ENCODE results near the gene ZNF398. TPM values are rescaled to one million over a fixed set of nuclear protein-coding genes. Genes with fewer than 3 reads are reported as not detected.

ZNF398 gene
- total and polyA plus RNA-seq, 4 donors = 3.0 to 14.6 (median 8.4) TPM

DNA sequence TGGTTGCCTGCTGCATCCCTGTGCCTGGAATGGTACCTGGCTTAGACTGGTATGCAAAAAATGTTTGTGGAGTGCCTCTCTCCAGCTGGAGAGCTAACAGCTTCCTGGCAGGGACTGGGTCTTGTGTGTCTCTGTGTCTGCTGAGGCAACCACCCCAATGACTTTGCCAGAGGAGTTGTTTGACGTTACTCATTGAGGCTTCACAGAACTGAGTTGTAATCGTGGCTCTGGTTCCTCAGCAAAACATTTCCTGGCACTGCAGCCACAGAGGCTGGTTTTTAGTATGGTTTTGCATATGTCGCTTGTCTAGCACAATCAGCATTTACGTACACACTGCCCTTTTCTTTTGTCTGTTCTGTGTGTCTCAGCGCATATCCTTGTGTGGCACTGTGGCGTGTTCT, 55.6 kb downstream of the ZNF398 start:
- Histone ChIP-seq H3K27me3 (ENCODE audit: control insufficient read depth in 3 of 3, insufficient read depth in 3 of 3, low read length in 2 of 3) (no peaks in the 10 kb centered on the region), H3K9ac (ENCODE audit: insufficient read depth in 1 of 2, low read length in 2 of 2) (no peak overlapping the region), H3K4me3 (no peak overlapping the region), H3K27ac (ENCODE audit: low read depth in 1 of 2, low read length in 1 of 2) (peak overlapping the region; percentile 63 to 74), H3K4me1 (ENCODE audit: control insufficient read depth in 5 of 5, insufficient read depth in 5 of 5, low read length in 5 of 5) (peaks cover 0 to 7% (median 3%) of the 10 kb centered on the region in 5 donors), H3K9me3 (ENCODE audit: control insufficient read depth in 4 of 4, insufficient read depth in 3 of 4, low read length in 3 of 4) (peaks cover 0 to 3% (median 0%) of the 10 kb centered on the region in 4 donors), H3K36me3 (ENCODE audit: control insufficient read depth in 4 of 4, insufficient read depth in 4 of 4, low read length in 4 of 4) (peaks cover 20 to 47% (median 46%) of the 10 kb centered on the region in 4 donors)
- TF ChIP-seq, protein P1, sequence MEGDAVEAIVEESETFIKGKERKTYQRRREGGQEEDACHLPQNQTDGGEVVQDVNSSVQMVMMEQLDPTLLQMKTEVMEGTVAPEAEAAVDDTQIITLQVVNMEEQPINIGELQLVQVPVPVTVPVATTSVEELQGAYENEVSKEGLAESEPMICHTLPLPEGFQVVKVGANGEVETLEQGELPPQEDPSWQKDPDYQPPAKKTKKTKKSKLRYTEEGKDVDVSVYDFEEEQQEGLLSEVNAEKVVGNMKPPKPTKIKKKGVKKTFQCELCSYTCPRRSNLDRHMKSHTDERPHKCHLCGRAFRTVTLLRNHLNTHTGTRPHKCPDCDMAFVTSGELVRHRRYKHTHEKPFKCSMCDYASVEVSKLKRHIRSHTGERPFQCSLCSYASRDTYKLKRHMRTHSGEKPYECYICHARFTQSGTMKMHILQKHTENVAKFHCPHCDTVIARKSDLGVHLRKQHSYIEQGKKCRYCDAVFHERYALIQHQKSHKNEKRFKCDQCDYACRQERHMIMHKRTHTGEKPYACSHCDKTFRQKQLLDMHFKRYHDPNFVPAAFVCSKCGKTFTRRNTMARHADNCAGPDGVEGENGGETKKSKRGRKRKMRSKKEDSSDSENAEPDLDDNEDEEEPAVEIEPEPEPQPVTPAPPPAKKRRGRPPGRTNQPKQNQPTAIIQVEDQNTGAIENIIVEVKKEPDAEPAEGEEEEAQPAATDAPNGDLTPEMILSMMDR (IDR thresholded peaks at IDR 0.05; ENCODE audit: control extremely low read depth, extremely low read depth) = no peak
- WGBS, 2 donors = 73 to 87% methylated on average over 6 of the region's 6 CpGs
- ATAC-seq (ENCODE audit: insufficient read depth, low FRiP score) = peak; percentile 77
- DNase-seq = peak in 2 of 3 donors; percentile 22 to 41

DNA sequence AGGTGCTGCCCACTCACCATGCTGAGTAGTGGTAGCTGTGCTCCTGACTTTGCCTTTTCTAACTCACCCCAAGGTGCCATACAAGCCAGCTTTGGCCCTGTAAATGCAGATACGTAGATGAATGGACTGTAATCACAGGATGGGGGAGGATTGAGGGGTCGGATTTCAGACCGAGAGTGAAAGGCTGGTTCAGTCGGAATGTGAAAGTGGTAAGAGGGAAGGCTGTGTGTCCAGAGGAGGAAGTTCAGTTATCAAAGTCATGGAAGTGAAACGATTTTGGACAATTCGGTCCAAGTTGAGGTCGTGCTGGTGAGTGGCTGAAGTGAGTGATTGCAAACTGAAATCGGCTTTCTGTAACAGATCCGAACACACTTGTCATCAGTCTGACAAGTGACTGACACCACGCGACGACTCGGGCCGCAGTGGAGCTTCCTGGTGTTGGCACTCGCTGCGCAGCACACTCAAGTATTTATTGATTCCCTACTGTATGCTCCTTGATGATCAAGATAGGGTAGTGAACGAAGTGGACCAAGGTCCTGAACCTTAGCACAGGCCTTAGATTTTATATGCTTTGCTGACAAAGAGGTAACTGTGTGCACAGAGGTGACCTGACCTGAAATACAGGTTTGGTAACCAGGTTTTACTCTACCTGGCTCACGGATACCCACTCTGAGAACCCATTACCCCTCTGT, 58.6 kb downstream of the ZNF398 start:
- Histone ChIP-seq H3K9me3 (ENCODE audit: control insufficient read depth in 4 of 4, insufficient read depth in 3 of 4, low read length in 3 of 4) (no peaks in the 10 kb centered on the region), H3K27ac (ENCODE audit: low read depth in 1 of 2, low read length in 1 of 2) (no peak overlapping the region), H3K36me3 (ENCODE audit: control insufficient read depth in 4 of 4, insufficient read depth in 4 of 4, low read length in 4 of 4) (peaks cover 24 to 45% (median 38%) of the 10 kb centered on the region in 4 donors), H3K4me1 (ENCODE audit: control insufficient read depth in 5 of 5, insufficient read depth in 5 of 5, low read length in 5 of 5) (peaks cover 0 to 7% (median 0%) of the 10 kb centered on the region in 5 donors), H3K9ac (ENCODE audit: insufficient read depth in 1 of 2, low read length in 2 of 2) (peak overlapping the region in 1 of 2 donors; percentile 39), H3K4me3 (no peak overlapping the region), H3K27me3 (ENCODE audit: control insufficient read depth in 3 of 3, insufficient read depth in 3 of 3, low read length in 2 of 3) (no peaks in the 10 kb centered on the region)
- WGBS, 2 donors = 67 to 82% methylated on average over 18 of the region's 18 CpGs
- ATAC-seq (ENCODE audit: insufficient read depth, low FRiP score) (peak; percentile 13), DNase-seq (peak; percentile 36 to 72 (median 40))
- TF ChIP-seq, protein P1 (IDR thresholded peaks at IDR 0.05; ENCODE audit: control extremely low read depth, extremely low read depth) = no peak

DNA sequence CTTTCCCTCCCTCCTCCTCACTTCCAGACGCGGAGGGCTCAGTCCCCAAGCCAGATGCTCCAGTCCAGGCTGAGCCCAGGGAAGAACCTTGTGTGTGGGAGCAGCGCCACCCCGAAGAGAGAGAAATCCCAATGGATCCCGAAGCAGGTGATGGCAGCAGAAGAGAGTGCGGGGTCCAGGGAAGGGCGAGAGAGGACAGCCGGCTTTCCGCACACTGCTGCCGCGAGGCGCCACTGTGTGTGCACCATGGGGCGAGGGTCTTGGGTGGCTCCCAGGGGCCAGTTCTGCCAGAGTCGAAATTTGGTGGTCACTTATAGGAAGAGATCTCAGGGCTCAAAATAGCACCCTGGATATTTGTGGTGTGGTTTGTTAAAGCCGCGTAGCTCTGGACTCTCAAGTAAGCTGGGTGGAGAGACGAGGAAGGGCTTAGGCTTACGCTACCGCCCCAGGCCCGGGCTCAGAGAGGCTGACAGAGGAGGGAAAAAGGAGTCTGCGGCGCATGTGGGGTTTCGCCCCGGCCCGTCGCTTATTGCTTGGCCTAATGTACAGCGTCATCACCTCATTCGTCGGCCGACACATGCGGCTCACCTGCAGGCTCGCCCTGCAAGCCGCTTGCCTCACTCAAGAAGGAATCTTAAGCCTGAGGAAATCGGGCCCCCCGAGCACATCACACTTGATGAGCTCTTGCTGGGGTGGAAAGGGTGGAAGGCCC, 60.2 kb downstream of the ZNF398 start:
- 91 to 92% methylated on average over 35 of the region's 35 CpGs for WGBS, 2 donors
- no peak for DNase-seq
- H3K36me3 ChIP-seq (ENCODE audit: control insufficient read depth in 4 of 4, insufficient read depth in 4 of 4, low read length in 4 of 4) = peaks cover 29 to 52% (median 41%) of the 10 kb centered on the region in 4 donors
- no peak overlapping the region for H3K4me3 ChIP-seq
- H3K9me3 ChIP-seq (ENCODE audit: control insufficient read depth in 4 of 4, insufficient read depth in 3 of 4, low read length in 3 of 4) = no peaks in the 10 kb centered on the region
- peaks cover 0 to 7% (median 0%) of the 10 kb centered on the region in 5 donors for H3K4me1 ChIP-seq (ENCODE audit: control insufficient read depth in 5 of 5, insufficient read depth in 5 of 5, low read length in 5 of 5)
- no peak overlapping the region for H3K9ac ChIP-seq (ENCODE audit: insufficient read depth in 1 of 2, low read length in 2 of 2)
- ATAC-seq (ENCODE audit: insufficient read depth, low FRiP score) = no peak
- TF ChIP-seq, protein P1 (IDR thresholded peaks at IDR 0.05; ENCODE audit: control extremely low read depth, extremely low read depth) = no peak
- H3K27me3 ChIP-seq (ENCODE audit: control insufficient read depth in 3 of 3, insufficient read depth in 3 of 3, low read length in 2 of 3) = no peaks in the 10 kb centered on the region
- no peak overlapping the region for H3K27ac ChIP-seq (ENCODE audit: low read depth in 1 of 2, low read length in 1 of 2)

Data from lung (tissue), 12 donors.